CD14-positive monocyte (primary cell): ENCODE data around the gene SSTR3. TPM values are rescaled to one million over a fixed set of nuclear protein-coding genes. Genes with fewer than 3 reads are reported as not detected.

Experiments
- DNase-seq, 3 donors: peaks; one replicate each; pipeline ENCODE4 v3.0.0-alpha.2; 2011 to 2022
- H2AFZ ChIP-seq: 2 replicates; pipeline ENCODE4 v1.6.0; 2012; ENCODE audit warnings: mild to moderate bottlenecking, low read depth, low read length, inconsistent platforms; ENCODE audit not compliant: insufficient read depth, poor library complexity, severe bottlenecking
- H3K27ac ChIP-seq, 2 donors: 1 replicate in 1 of 2; 2 replicates in 1 of 2; pipeline ENCODE4 v1.5.1; 2012 to 2013; ENCODE audit warnings: low read length in 2 of 2, control low read depth in 1 of 2, inconsistent platforms in 1 of 2, low read depth in 1 of 2, mild to moderate bottlenecking in 1 of 2
- H3K27me3 ChIP-seq, 2 donors: one replicate each; pipeline versions ENCODE4 v1.6.0 to v1.6.1; 2011 to 2013; ENCODE audit warnings: low read length in 2 of 2; ENCODE audit not compliant: control insufficient read depth in 2 of 2, insufficient read depth in 2 of 2
- H3K36me3 ChIP-seq, 2 donors: replicated peaks in 1 of 2; 1 replicate in 1 of 2; 2 replicates in 1 of 2; pipeline versions ENCODE4 v1.5.1 to v1.6.1; 2012 to 2013; ENCODE audit warnings: low read length in 2 of 2, control low read depth in 1 of 2, inconsistent platforms in 1 of 2, mild to moderate bottlenecking in 1 of 2; ENCODE audit not compliant: insufficient read depth in 2 of 2, control insufficient read depth in 1 of 2
- H3K4me1 ChIP-seq, 2 donors: 1 replicate in 1 of 2; 2 replicates in 1 of 2; pipeline versions ENCODE4 v1.5.1 to v1.6.1; 2012 to 2013; ENCODE audit warnings: low read length in 2 of 2, control low read depth in 1 of 2, inconsistent platforms in 1 of 2, mild to moderate bottlenecking in 1 of 2, moderate library complexity in 1 of 2; ENCODE audit not compliant: insufficient read depth in 2 of 2, control insufficient read depth in 1 of 2
- H3K4me2 ChIP-seq: replicated peaks from 2 replicates; pipeline ENCODE3; 2012; ENCODE audit warnings: low read length, moderate library complexity, mild to moderate bottlenecking; ENCODE audit not compliant: poor library complexity, severe bottlenecking; ENCODE audit errors: extremely low read depth
- H3K4me3 ChIP-seq, 3 experiments: fragments of 200-600 bp in 1 of 3; sonication (generic) in 1 of 3; replicated peaks in 1 of 3; 1 replicate in 2 of 3; 2 replicates in 1 of 3; pipeline ENCODE4 v1.5.1; 2011 to 2013; ENCODE audit warnings: low read length in 3 of 3, mild to moderate bottlenecking in 3 of 3, control low read depth in 2 of 3, low read depth in 2 of 3, inconsistent platforms in 1 of 3, moderate library complexity in 1 of 3
- H3K79me2 ChIP-seq: 2 replicates; pipeline ENCODE4 v1.6.0; 2012; ENCODE audit warnings: mild to moderate bottlenecking, control low read depth, inconsistent platforms, low read length, moderate library complexity; ENCODE audit not compliant: insufficient read depth
- H3K9ac ChIP-seq: 2 replicates; pipeline ENCODE4 v1.6.0; 2017; ENCODE audit warnings: low read length, mild to moderate bottlenecking; ENCODE audit not compliant: insufficient read depth, poor library complexity, severe bottlenecking
- H3K9me3 ChIP-seq, 2 donors: replicated peaks in 1 of 2; 1 replicate in 1 of 2; 2 replicates in 1 of 2; pipeline versions ENCODE4 v1.5.1 to v1.6.1; 2012 to 2013; ENCODE audit warnings: low read length in 2 of 2, control low read depth in 1 of 2; ENCODE audit not compliant: control insufficient read depth in 1 of 2, insufficient read depth in 1 of 2
- H4K20me1 ChIP-seq: 2 replicates; pipeline ENCODE4 v1.6.0; 2012; ENCODE audit warnings: mild to moderate bottlenecking, low read length, control low read depth, moderate library complexity; ENCODE audit not compliant: insufficient read depth
- H3K27ac Mint-ChIP-seq, 7 donors: one replicate each; pipeline ENCODE4 v1.8.0; 2020; ENCODE audit warnings: mild to moderate bottlenecking in 7 of 7, mixed read lengths in 7 of 7, moderate library complexity in 6 of 7, inconsistent platforms in 2 of 7
- H3K27me3 Mint-ChIP-seq, 3 donors: one replicate each; pipeline ENCODE4 v1.8.0; 2021 to 2022; ENCODE audit warnings: low read depth in 3 of 3, mild to moderate bottlenecking in 3 of 3, mixed read lengths in 3 of 3, moderate library complexity in 3 of 3, inconsistent platforms in 1 of 3
- H3K36me3 Mint-ChIP-seq, 2 donors: one replicate each; pipeline ENCODE4 v1.8.0; 2020; ENCODE audit warnings: mixed read lengths in 2 of 2, inconsistent platforms in 1 of 2, mild to moderate bottlenecking in 1 of 2
- H3K4me1 Mint-ChIP-seq: one replicate; pipeline ENCODE4 v1.8.0; 2020; ENCODE audit warnings: mild to moderate bottlenecking, mixed read lengths
- H3K4me3 Mint-ChIP-seq, 2 donors: one replicate each; pipeline ENCODE4 v1.8.0; 2020; ENCODE audit warnings: mild to moderate bottlenecking in 2 of 2, mixed read lengths in 2 of 2, moderate library complexity in 1 of 2
- H3K9me3 Mint-ChIP-seq, 7 donors: one replicate each; pipeline ENCODE4 v1.8.0; 2020 to 2022; ENCODE audit warnings: mixed read lengths in 7 of 7, mild to moderate bottlenecking in 6 of 7, moderate library complexity in 6 of 7, inconsistent platforms in 2 of 7
- CTCF ChIP-seq: fragments of 200-600 bp; IDR thresholded peaks from one replicate; pipeline ENCODE4 v1.8.0; 2022; ENCODE audit warnings: antibody characterized with exemption, mild to moderate bottlenecking
- WGBS: methylation state at CpG from one replicate; pipeline ENCODE4 v1.1.5; 2013; ENCODE audit warnings: missing lambda C conversion rate; ENCODE audit not compliant: insufficient coverage; 5-methylcytosine and 5-hydroxymethylcytosine counted together
- intact Hi-C, 2 donors: fragments of 100-400 bp; cut with micrococcal nuclease; formaldehyde crosslinking; loops; one replicate each; pipeline versions ENCODE4 v1.15.0 to v1.15.1; 2023
- polyA plus RNA-seq, 3 donors: library from polyadenylated mRNA; depleted of rRNA in 1 of 3; unstranded in 2 of 3; stranded (reverse) in 1 of 3; fragments of 300-500 nt in 2 of 3; fragments of >200 nt in 1 of 3; fragmentation: Illumina TruSeq in 2 of 3; gene quantifications; 1 replicate in 2 of 3; 2 replicates in 1 of 3; pipeline ENCODE4 v1.2.3, GENCODE V29; 2012 to 2021

SSTR3 gene
- polyA plus RNA-seq, 3 donors = 0.04 TPM; not detected in 2

- Histone ChIP-seq H3K4me1 (peaks cover 5 to 8% of the 10 kb centered on the region in 2 donors), H3K4me2 (no peak overlapping the region), H3K27me3 (no peaks in the 10 kb centered on the region), H3K9ac (no peak overlapping the region), H2AFZ (no peak overlapping the region), H3K36me3 (no peaks in the 10 kb centered on the region), H3K9me3 (no peaks in the 10 kb centered on the region), H3K27ac (no peak overlapping the region), H3K79me2 (no peaks in the 10 kb centered on the region), H3K4me3 (no peak overlapping the region), H4K20me1 (no peaks in the 10 kb centered on the region)
- Mint-ChIP-seq H3K4me1 (peaks cover 4% of the 10 kb centered on the region), H3K36me3 (no peaks in the 10 kb centered on the region), H3K27ac (peak overlapping the region in 1 of 7 donors; percentile 54), H3K4me3 (no peak overlapping the region), H3K9me3 (peaks cover 0 to 3% (median 0%) of the 10 kb centered on the region in 7 donors), H3K27me3 (peaks cover 2 to 3% (median 3%) of the 10 kb centered on the region in 3 donors)
- TF ChIP-seq CTCF = no peak
- intact Hi-C loops = no loop called here
- WGBS = 95% methylated on average over 6 of the region's 7 CpGs
- DNase-seq = no peak
These were observed 3.7 kb downstream of the SSTR3 start for GRCh38 chr22:37208401-37209139.

- Histone ChIP-seq H4K20me1 (no peaks in the 10 kb centered on the region), H3K9ac (no peak overlapping the region), H3K4me2 (no peak overlapping the region), H3K9me3 (no peaks in the 10 kb centered on the region), H3K4me3 (no peak overlapping the region), H3K4me1 (peaks cover 5 to 8% of the 10 kb centered on the region in 2 donors), H3K36me3 (no peaks in the 10 kb centered on the region), H3K27ac (no peak overlapping the region), H3K27me3 (no peaks in the 10 kb centered on the region), H2AFZ (no peak overlapping the region), H3K79me2 (no peaks in the 10 kb centered on the region)
- intact Hi-C loops = no loop called here
- WGBS = no CpG with 5 or more reads among the region's 7 CpGs
- Mint-ChIP-seq H3K4me3 (no peak overlapping the region), H3K36me3 (no peaks in the 10 kb centered on the region), H3K27me3 (peaks cover 2 to 3% (median 3%) of the 10 kb centered on the region in 3 donors), H3K27ac (no peak overlapping the region), H3K4me1 (peaks cover 4% of the 10 kb centered on the region), H3K9me3 (peaks cover 0 to 3% (median 0%) of the 10 kb centered on the region in 7 donors)
- TF ChIP-seq CTCF = no peak
- no peak for DNase-seq
These were observed 4.3 kb downstream of the SSTR3 start for GRCh38 chr22:37207981-37208380.
